HepG2 (cell line): ENCODE results near the gene CCM2.

Source experiments
- MAZ ChIP-seq, 2 experiments: sonication (generic) in 1 of 2; formaldehyde crosslinking in 1 of 2; IDR thresholded peaks; 2 replicates each; pipeline versions ENCODE4 v1.5.0 to v1.6.1; 2012 to 2020; ENCODE audit warnings: low read depth in 2 of 2, mild to moderate bottlenecking in 2 of 2, borderline replicate concordance in 1 of 2, improper control_type of control experiment in 1 of 2, low read length in 1 of 2, missing genetic modification reagents in 1 of 2, moderate library complexity in 1 of 2
- YY1 ChIP-seq: IDR thresholded peaks from 2 replicates; pipeline ENCODE4 v1.6.1; 2011; ENCODE audit warnings: low read length, low read depth, moderate library complexity, mild to moderate bottlenecking; ENCODE audit not compliant: insufficient read depth, insufficient replicate concordance
- ZNF274 ChIP-seq: sonication (generic); formaldehyde crosslinking; IDR thresholded peaks from 2 replicates; pipeline ENCODE4 v1.5.1; 2020; ENCODE audit warnings: mild to moderate bottlenecking, missing genetic modification reagents
- TF ChIP-seq, protein P1 (sequence below): IDR thresholded peaks from 2 replicates; pipeline ENCODE4 v1.6.1; 2012; ENCODE audit warnings: inconsistent platforms
- TF ChIP-seq, protein P2 (sequence below): sonication (generic); formaldehyde crosslinking; IDR thresholded peaks from 2 replicates; pipeline ENCODE4 v1.5.0; 2020; ENCODE audit warnings: mild to moderate bottlenecking, missing genetic modification reagents, moderate library complexity

DNA sequence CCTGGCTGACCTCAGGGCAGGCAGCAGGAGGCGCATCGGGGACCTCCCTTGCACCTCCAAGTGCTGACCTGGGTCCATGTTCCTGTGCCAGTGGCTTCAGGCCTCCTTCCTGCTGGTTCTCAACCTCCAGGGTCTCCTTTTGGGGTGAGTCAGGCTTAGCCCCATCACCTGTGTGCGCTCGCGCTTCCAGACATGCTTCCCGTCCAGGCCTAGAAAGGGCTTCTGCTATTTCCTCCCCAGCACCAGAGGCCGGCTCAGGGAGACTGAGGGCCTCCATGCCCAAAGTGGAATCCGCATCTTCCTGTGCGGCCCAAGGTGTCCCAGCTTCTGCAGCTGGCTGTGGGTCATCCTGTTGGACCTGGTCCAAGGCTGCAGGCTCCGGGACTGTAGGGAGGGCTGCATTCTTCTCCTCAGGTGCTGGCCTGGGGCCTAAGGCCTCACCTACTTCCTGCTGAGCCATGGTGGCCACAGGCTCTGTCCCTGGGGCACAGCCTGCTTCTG, 82.9 kb downstream of the CCM2 start:
- TF ChIP-seq, protein P1, sequence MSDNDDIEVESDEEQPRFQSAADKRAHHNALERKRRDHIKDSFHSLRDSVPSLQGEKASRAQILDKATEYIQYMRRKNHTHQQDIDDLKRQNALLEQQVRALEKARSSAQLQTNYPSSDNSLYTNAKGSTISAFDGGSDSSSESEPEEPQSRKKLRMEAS, result no peak
- no peak for TF ChIP-seq MAZ (IDR thresholded peaks at IDR 0.05; ENCODE audit: borderline replicate concordance, low read depth, low read length)
- no peak for TF ChIP-seq MAZ (CRISPR knock-in tag; IDR thresholded peaks at IDR 0.05; ENCODE audit: low read depth)
- no peak for TF ChIP-seq YY1
- TF ChIP-seq, protein P2, sequence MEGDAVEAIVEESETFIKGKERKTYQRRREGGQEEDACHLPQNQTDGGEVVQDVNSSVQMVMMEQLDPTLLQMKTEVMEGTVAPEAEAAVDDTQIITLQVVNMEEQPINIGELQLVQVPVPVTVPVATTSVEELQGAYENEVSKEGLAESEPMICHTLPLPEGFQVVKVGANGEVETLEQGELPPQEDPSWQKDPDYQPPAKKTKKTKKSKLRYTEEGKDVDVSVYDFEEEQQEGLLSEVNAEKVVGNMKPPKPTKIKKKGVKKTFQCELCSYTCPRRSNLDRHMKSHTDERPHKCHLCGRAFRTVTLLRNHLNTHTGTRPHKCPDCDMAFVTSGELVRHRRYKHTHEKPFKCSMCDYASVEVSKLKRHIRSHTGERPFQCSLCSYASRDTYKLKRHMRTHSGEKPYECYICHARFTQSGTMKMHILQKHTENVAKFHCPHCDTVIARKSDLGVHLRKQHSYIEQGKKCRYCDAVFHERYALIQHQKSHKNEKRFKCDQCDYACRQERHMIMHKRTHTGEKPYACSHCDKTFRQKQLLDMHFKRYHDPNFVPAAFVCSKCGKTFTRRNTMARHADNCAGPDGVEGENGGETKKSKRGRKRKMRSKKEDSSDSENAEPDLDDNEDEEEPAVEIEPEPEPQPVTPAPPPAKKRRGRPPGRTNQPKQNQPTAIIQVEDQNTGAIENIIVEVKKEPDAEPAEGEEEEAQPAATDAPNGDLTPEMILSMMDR (CRISPR knock-in tag), result peak; percentile 30; the same call in 1 of the 2 replicates
- TF ChIP-seq ZNF274 (CRISPR knock-in tag), result no peak
